ENCODE data around the gene TAF1A.

TAF1A gene

DNA sequence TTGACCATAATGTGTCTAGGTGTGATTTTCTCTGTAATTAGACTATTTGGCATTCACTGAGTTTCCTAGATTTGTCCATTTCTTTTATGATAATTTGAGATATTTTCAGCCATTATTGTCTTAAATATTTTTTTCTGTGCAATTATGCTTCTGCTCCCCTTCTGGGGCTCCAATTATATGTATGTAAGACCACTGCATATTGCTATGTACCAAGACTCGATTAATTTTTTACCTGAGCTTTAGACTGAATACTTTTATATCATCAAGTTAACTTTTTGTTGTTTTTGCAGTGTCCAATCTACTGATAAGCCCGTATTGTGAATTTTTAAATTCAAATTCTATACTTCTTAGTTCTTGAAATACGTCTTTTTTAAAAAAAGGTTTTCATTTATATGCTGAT, 5.1 kb upstream of the TAF1A start:
- DNase-seq, result no peak

DNA sequence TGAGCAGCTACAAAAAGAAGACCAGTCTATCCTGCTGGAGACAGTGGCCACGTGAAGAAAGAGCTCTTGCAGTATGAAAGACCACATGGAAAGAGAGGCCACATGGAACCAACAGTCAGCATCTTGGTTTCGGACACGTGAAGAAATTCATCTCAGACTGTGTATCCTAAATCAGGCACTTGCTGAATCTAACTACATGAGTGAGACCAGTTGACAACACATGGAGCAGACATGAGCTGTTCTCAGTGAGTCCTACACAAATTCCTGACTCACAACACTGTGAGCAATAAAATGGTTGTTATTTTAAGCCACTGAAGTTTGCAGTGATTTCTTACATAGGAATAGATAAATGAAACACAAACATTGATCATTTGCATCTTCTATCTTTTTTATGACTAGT, 2.4 kb upstream of the TAF1A start:
- DNase-seq, result no peak

DNA sequence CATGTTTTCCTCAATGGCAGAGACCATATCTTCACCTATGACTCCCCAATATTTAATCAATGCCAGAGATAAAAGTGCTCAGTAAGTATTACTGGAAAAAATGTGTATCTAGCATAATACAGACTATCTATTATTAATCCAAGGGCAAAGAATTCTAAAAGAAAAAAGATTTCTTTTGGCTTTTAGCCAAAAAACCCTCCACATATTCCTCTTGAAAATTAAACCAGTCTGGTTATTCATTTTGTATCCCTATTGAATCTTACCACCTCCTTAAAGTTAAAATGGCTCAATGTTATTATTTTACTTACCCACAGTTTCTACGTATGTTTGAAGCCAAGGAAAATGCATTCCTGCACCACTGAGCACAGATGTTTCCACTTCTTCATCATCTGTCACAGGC, 1.6 kb downstream of the TAF1A start:
- DNase-seq, result no peak

DNA sequence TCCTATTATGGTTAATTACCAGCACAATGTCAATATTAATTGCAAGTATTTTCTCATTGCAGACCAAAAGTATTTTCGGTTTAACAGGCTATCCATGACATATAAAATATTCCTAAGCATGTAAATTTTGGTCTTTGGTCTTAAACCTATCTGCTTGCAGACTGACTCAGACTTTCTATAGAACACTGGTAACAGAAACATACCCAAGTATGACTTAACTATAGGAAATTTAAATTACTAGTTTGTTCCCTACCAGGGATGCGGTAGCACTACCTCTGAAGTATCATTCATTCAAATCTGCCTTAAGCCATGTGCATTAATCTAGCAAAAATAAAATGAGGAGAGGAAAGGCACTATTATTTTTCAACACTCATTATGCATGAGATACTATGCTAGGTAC, 2.9 kb downstream of the TAF1A start:
- no peak for DNase-seq

DNA sequence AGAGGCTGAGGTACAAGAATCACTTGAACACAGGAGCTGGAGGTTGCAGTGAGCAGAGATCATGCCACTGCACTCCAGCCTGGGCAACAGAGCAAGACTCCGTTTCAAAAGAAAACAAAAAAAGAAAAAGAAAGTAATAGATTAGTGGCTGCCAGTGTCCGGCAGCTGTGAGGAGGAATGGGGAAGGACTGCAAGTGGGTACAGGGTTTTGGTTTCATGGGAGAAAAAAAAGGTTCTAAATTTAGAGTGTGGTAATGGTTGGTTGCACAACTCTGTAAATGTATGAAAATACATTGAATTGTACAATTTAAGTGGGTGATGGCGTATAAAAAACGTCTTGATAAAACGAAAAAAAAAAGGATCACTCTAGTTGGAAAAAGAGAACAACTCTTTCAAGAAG, 6.7 kb downstream of the TAF1A start:
- no peak for DNase-seq

DNA sequence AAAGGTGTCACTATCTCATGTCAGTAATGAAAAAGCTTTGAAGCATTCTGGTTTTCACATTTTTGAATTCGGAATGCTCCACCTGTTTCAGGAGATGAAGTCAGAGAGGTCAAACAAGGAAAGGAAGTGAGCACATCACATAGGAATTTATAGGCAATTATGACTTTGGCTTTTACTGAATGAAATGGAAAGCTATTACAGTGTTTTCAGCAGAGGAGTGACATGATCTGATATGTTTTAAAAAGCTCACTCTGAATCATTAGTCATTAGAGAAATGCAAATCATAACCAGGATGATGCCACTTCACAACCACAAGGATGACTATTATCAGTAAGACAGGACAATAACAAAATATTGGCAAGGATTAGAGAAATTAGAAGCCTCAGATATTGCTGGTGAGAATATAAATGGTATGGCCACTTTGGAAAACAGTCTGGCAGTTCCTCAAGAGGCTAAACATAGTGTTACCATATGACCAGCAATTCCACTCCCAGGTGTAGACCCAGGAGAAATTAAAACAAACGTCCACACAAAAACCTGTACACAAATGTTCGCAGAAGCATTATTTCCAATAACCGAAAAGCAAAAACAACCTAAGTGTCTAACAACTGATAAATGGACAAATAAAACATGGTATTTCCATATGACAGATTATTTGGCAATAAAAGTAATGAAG, 7.5 kb downstream of the TAF1A start:
- no peak for DNase-seq

DNA sequence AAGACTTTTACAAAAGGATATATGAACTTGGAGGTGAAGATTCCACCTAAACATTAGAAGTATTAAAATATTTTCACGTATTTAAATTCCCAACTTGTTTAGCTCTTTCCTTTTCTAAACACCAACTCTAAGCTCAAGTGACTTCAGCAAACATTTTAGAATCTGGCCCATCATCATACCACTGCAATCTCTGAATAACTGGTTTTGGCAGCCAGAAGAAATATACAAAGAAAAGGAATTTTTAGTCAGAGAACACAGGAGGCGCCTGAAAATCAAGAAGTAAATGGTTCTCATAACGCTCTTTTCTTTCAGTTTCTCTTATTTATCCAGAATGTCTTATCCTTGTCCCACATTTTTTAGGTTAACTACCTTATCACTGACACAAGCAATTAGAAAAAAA, 10.4 kb downstream of the TAF1A start:
- no peak for DNase-seq

DNA sequence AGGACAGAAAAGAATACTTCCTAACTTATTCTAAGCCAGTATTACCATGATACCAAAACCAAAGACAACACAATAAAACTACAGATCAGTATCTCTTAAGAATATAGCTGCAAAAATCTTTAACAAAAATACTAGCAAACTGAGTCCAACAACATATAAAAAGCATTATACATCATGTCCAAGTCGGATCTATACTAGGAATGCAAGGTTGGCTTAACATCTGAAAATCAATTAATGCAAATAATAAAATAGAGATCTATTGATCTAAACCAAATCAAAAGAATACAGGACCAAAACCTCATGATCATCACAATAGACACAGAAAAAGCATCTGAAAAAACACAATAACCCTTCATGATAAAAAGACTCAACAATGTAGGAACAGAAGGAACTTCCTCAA, 18.9 kb downstream of the TAF1A start:
- DNase-seq, result no peak

DNA sequence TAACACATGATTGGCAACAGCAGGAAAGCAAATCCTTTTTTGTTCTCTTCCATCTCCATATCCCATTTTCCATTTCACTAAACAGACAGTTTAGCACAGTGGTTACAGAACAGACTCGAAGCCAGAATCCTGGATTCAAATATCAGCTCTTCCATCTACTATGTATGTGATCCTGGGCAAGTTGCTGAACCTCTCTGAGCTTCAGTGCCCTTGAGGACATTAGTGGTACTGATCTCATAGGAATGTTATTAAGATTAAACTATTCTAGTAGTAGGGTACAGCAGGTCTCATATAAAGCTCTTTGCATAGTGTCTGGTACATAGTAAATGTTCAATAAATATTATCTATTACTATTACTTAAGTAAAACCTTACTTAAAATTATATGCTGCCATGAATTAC, 28.1 kb downstream of the TAF1A start:
- DNase-seq, result no peak

DNA sequence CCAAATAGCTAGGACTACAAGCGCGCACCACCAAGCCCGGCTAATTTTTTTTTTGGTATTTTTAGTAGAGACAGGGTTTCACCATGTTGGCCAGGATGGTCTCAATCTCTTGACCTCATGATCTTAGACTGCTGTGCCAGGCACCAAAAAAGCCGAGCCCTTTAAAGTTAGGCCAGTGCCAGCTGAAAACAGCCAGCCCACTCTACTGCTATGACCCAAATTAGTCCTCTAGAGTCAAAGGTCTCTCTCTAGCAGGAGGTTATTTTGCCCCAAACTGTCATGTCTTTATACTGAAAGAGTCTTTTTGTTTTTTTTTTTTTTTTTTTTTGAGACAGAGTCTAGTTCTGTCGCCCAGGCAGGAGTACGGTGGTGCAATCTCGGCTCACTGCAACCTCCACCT, 32.2 kb downstream of the TAF1A start:
- no peak for DNase-seq

DNA sequence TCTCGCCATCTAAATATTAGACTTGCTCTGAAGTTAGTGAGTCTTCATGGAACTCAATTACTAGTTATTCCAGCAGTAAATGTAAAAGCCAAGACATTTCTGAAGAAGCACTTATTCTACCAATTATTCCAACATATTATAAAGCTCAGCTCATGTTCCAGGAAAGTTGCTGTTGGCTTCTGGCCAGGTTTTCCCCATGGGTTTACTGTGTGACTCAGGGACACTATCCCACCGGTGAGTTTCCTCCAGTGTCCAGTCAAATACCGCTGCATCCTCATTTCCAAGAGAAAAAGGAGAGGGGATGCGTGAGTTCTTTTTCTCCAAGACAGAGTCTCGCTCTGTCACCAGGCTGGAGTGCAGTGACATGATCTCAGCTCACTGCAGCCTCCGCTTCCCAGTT, 32.6 kb downstream of the TAF1A start:
- no peak for DNase-seq

DNA sequence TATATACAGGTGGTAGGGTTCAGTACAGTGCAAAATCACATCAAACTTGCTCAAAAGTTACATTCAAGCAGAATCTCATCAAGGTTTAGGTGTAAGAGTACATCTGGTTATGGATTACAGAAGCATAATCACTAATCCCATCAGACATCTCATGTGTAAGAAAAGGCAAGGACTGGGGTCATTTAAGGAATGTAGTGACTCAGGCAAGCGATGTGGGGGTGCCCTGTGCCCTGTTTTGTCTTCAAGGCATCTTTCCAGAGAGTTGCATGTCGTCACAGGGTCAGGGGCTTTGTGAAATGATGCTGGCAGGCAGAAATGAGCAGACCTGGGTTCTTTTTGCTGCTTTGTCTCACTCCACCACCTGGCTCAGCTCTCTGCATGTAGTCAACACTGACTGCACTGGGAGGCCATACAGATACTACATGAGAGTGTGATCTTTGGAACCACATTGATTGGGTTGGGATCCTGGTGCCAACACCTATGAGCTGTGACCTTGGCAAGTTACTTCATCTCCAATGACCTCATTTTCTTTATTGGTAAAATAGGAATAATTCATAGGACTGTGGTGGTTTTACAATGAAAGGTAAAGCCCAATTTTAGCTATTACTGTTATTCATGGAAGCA, 33.6 kb downstream of the TAF1A start:
- no peak for DNase-seq

DNA sequence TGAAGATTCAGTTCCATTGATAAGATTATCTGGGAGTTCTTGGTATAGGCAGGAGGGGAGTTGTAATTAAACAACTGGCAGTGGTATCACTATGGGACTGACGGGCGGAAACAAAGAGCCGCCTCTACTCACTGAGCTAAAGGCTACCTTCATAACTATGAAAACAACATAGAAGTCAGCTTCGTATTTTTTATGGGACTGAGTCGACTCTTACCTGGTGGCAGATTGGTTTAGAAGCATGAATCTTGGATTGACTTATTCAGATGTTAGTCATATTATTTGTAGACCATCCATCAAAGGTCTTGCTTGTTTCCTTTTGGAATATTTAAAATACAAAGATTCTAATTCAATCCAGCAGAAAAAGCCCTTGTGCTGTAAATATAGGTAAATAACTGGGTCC, 35.6 kb downstream of the TAF1A start:
- no peak for DNase-seq

DNA sequence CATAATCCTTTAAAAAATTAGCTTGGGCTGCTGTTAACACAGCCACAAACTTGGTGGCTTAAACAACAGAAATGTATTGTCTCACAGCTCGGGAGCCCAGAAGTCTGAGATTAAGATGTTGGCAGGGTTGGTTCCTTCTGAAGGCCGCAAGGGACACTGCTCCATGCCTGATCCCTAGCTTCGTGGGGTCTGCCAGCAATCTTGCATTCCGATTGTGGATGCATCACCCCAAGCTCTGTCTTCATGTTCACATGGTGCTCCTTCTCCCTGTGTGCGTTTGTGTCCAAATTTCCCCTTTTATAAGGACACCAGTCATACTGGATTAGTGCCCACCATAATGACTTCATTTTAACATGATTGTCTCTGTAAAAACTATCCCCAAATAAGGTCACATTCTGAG, 36.9 kb downstream of the TAF1A start:
- no peak for DNase-seq

DNA sequence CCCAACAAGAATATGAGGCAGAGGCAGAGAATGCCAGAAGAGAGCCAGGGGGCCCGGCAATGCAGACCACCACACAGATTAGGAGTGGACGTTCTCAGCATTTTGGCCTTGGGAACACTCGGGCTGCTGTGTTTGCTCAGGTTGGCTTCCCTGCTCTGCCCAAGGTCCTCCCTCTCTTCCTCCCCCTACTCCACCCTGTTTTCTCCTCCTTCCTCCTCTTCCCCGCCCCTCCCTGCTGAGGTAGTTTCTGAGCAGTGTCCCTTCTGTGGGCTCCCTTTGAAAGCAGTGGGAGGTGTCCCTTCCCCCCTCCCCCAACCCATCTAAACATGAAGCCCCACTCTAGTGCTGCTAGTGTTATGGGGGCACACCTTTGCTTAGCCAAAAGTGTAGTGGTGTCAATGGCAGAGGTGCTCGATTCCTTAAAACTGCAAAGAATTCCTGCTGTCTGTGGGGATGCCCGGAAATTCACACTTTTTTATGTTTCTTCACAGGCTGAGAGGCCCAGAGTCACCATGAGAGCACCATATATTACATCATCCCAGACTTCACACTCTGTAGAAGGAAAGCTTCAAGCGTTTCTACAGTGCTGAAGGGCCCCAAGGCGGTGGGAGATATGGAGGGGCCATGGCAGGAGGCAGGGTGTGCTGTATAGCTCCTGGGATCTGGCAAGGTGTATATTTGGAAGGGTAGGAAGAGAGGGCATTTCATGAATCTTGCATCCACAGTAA, 41.6 kb downstream of the TAF1A start, which contains the start of gene HHIPL2:
TSS of gene HHIPL2 (minus strand) at position 161 of the 728 bp plus-strand sequence. CDS start at position 101, 60 bp downstream.
- no peak for DNase-seq

DNA sequence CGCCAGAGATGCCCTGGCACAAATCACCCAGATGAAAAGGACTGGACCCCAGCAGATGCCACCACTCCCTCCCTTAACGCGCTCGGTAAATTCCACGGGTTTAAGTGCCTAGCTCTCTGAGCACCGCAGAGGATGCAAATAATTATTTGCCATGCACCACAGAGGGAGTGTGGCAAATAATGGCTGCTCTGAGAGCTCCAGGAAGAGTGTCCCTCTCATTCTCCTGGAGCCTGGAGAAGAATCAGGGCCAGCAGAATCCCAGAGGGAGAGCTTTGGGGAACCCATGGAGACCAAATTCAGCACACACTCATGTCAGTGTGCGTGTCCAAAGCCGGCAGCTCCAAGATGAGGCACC, 42.5 kb downstream of the TAF1A start:
- no peak for DNase-seq

DNA sequence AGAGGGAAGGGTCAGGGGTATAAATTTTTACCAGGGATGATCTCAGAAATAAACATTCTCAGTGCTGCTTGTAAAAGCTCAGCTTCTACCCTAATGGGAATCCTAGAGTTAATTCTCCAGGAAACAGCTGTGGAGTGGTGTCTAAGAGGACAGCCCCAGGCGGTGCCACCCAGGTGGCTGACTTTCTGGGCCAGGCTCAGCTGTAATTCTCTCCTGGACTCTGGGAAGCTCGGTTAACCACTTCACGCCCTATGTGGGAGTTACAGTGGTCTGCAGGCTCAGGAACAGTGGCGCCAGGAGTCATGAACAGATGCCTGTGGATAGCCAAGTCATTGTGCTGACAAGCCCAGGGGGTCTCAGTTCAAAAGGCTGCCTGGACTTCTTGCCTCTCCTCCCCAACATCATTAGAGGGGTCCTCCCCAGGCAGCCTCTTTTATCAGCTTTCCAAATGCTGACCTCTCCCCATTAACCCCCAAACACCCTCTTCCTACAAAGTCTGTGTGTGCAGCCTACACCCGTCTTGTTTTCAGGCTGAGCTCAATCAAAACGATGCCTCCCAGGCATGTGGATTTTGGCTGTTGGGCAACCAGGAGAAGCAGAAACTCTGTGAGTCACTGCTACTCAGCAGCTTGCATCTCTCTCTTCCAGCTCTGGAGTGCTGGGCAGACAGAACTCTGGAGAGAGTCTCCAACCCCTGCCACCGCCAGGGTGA, 43.0 kb downstream of the TAF1A start:
- DNase-seq, result peak; percentile 26

DNA sequence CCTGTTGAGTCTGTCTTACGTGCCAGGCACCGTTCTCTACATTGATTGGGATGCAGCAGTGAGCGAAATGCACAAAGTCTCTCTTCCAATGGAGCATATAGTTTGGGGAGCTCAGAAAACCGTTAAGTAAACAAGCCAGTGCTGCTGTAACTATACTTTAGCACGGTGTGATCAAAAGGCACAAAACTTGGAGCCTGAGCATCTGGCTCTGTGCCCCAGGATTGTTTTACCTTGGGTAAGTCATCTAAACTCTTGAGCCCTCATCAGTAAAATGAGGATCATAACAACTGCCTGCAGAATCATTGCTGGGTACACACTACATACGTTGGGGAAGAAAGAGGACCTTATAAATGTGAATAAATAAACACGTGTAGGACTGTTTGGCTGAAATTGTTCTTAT, 43.6 kb downstream of the TAF1A start:
- no peak for DNase-seq

DNA sequence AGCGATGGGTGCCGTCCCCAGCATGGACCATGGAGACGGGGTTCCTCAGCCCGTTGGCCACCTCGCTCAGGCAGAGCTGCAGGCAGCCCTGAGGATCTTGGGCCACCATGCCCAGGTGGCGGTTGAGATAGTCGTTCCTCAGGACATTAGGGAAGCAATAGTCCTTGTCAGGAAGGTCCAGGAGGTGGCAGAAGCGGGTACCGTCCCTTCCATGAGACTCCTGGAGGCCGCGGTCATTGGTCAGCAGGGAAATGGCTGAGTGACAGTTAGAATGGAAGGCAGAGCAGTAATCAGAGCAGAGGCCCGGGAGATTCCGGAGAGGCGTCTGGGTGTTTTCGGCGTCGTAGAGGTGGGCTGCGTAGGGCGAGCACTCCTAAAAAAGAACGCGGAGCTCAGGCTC, 45.9 kb downstream of the TAF1A start:
- no peak for DNase-seq

DNA sequence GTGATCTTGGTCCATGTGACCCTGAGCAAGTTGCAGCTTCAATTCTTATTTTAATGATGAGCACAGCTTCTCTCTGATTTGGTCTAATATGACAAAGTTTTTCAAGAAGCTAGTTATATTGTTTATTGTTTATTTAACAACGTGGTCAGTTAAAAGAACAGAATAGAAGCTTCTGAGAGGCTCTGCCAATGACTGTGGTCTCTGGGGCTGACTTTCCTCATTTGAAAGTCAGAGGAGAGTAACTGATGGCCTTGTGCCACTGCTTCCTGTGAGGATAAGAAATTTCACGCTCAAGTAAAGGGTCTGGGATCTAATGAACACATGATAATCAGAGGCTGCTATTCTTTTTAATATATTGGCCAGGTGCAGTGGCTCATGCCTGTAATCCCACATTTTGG, 49.1 kb downstream of the TAF1A start:
- DNase-seq, result no peak

DNA sequence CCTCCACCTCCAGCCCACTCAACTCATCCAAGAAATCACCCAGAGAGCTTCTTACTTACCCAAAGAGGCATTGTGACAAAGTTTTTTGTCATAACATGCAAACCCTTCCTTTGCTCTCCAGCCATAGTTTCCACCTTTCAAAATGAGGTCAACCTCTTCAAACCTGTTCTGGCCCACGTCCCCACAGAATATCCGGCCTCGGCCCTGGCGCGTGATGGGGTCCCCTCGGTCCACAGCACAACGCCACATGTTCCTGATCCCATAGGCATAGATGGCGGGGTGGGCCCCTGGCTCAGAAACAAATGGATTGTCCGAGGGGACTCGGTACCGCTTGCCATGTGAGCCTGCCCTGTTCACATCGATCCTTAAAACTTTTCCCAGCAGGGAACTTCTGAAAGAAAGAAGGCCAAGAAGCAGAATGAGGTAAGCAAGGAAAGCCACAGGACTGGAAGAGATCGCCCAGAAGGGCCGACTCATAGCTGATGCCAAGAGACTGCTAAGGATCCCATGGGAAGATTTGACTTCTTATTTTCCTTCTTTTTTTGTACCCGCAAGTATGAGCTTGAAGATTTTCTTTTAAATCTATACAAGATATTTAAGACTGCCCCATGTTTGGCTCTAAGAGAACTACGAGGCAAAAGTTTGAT, 49.7 kb downstream of the TAF1A start:
- DNase-seq, result no peak

DNA sequence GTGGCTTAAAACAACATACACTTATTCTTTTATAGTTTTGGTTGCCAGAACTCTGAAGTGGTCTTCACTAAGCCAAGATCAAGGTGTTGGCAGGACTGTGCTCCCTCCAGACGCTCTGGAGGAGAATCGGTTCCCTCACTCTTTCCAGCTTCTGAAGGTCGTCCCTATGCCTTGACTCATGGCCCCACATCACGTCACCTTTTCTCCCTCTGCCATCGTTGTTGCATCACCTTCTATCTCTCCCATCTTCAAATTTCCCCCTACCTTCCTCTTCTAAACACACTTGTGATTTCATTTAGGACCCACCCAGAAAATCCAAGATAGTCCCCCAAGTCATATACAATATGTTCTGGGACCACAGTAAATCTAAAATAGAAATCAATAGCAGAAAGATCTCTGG, 54.3 kb downstream of the TAF1A start:
- DNase-seq, result no peak

DNA sequence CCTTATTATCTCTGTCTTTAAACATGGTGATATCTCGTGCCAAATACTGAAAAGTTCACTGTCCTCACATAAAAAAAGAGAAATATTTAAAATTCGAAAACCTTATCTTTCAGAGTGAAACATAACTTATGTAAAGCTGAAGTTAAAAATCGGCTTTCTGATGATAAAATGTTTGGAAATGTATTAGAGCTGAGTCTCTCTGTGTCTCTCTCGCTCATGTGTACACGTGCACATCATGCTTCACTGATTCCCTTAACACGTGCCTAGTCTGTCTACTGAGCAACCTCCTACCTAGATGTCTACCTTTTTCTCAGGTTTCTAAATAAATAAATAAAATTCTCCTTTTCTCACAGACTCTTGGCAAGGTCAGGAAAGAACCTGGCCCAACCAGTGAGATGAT, 58.9 kb downstream of the TAF1A start:
- no peak for DNase-seq
